Epidermal melanocyte (primary cell): ENCODE measurements around the gene SLC29A3.
A peak's percentile ranks its signal among the peaks of the same experiment; 100 is the strongest.

ENCODE experiments used
- DNase-seq: peaks from one replicate; pipeline ENCODE4 v3.0.0; 2011; ENCODE audit warnings: low spot score; ENCODE audit not compliant: insufficient read length

SLC29A3 gene

GRCh38 chr10:71300555-71301370, 18.3 kb upstream of the SLC29A3 start:
- no peak for DNase-seq

- DNase-seq, result no peak
Observed at GRCh38 chr10:71301371-71301916, 17.6 kb upstream of the SLC29A3 start.

GRCh38 chr10:71302451-71302850, 16.6 kb upstream of the SLC29A3 start:
- DNase-seq, result no peak

- no peak for DNase-seq
Observed at GRCh38 chr10:71302874-71303568, 16.0 kb upstream of the SLC29A3 start.

- no peak for DNase-seq
Observed at GRCh38 chr10:71303569-71303907, 15.5 kb upstream of the SLC29A3 start.

GRCh38 chr10:71304914-71305313, 14.1 kb upstream of the SLC29A3 start:
- DNase-seq, result no peak

- DNase-seq, result no peak
Observed at GRCh38 chr10:71306979-71307378, 12.1 kb upstream of the SLC29A3 start.

GRCh38 chr10:71307469-71308085, 11.5 kb upstream of the SLC29A3 start:
- DNase-seq, result no peak

- DNase-seq, result no peak
Observed at GRCh38 chr10:71308244-71308643, 10.8 kb upstream of the SLC29A3 start.

GRCh38 chr10:71308985-71309384, 10.1 kb upstream of the SLC29A3 start:
- no peak for DNase-seq

- no peak for DNase-seq
Observed at GRCh38 chr10:71309919-71310318, 9.1 kb upstream of the SLC29A3 start.

- DNase-seq, result no peak
Observed at GRCh38 chr10:71312220-71312619, 6.8 kb upstream of the SLC29A3 start.

- peak; percentile 39 for DNase-seq
Observed at GRCh38 chr10:71312811-71313789, 6.0 kb upstream of the SLC29A3 start.

- peak; percentile 64 for DNase-seq
Observed at GRCh38 chr10:71314028-71314693, 4.9 kb upstream of the SLC29A3 start.

- no peak for DNase-seq
Observed at GRCh38 chr10:71314694-71315225, 4.3 kb upstream of the SLC29A3 start.

- DNase-seq, result no peak
Observed at GRCh38 chr10:71316056-71316785, 2.8 kb upstream of the SLC29A3 start.

- no peak for DNase-seq
Observed at GRCh38 chr10:71316786-71317160, 2.3 kb upstream of the SLC29A3 start.

- DNase-seq, result no peak
Observed at GRCh38 chr10:71317739-71318138, 1.3 kb upstream of the SLC29A3 start.

- no peak for DNase-seq
Observed at GRCh38 chr10:71319800-71320392, 837 bp downstream of the SLC29A3 start.
